ENCODE results near the gene ARID3C.
A peak's percentile ranks its signal among the peaks of the same experiment; 100 is the strongest.

- TF ChIP-seq, protein P1, sequence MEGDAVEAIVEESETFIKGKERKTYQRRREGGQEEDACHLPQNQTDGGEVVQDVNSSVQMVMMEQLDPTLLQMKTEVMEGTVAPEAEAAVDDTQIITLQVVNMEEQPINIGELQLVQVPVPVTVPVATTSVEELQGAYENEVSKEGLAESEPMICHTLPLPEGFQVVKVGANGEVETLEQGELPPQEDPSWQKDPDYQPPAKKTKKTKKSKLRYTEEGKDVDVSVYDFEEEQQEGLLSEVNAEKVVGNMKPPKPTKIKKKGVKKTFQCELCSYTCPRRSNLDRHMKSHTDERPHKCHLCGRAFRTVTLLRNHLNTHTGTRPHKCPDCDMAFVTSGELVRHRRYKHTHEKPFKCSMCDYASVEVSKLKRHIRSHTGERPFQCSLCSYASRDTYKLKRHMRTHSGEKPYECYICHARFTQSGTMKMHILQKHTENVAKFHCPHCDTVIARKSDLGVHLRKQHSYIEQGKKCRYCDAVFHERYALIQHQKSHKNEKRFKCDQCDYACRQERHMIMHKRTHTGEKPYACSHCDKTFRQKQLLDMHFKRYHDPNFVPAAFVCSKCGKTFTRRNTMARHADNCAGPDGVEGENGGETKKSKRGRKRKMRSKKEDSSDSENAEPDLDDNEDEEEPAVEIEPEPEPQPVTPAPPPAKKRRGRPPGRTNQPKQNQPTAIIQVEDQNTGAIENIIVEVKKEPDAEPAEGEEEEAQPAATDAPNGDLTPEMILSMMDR (IDR thresholded peaks at IDR 0.05 in 4 of 5, conservative IDR thresholded peaks at IDR 0.05 in 1 of 5), result peak; percentile 94 to 98 (median 97)
- TF ChIP-seq POLR2A (IDR thresholded peaks at IDR 0.05), result no peak
Observed at GRCh38 chr9:34591248-34591916, 37.5 kb downstream of the ARID3C start.
